CD4-positive, alpha-beta T cell treated with Interleukin-6 for 4 hours (primary cell): ENCODE measurements around the gene GRIK4.

ENCODE experiments used
- DNase-seq: peaks from one replicate; pipeline ENCODE4 v3.0.0-alpha.2; 2020; ENCODE audit warnings: mixed read lengths

GRIK4 gene

DNA sequence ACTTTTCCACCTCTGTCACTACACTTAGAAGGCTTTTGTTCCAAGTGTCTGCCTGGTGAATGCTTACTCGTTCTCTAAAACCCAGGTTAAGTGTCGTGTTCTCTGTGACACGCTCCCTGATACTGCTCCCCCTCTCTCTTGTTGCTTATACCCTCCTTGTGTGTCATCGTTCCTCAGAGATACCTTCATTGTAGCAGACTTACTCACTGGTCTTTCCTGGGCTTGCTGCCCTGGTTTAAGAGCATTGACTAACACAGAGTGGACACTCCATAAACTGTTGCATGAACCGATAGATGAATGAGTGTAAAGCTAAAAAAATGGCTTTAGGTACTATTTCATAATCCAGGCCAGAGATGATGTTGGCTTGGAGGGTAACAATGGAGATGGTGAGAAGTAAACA, 171.3 kb downstream of the GRIK4 start:
- DNase-seq: no peak

DNA sequence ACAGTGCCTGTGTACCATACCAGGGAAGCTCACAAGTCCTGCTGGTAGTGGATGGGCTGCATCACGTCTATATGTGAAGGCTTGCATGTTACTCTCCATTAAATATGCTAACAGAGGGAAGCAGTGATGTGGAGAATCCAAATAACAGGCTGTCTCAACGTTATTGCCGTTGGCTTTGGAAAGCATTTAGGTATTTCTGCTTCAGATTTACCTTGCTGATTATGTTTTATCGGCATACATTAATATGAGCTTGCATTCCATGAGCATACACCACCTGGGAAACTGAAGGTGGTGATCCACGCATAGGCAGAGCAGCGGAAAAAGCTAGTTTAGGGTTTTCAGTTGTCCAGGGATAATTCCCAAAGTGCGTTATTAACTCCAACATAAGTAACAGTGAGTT, 175.0 kb downstream of the GRIK4 start:
- no peak for DNase-seq

GRCh38 chr11:120688163-120688562, 176.6 kb downstream of the GRIK4 start:
- DNase-seq: no peak

- DNase-seq: no peak
These were observed 178.2 kb downstream of the GRIK4 start for GRCh38 chr11:120689596-120690275.

DNA sequence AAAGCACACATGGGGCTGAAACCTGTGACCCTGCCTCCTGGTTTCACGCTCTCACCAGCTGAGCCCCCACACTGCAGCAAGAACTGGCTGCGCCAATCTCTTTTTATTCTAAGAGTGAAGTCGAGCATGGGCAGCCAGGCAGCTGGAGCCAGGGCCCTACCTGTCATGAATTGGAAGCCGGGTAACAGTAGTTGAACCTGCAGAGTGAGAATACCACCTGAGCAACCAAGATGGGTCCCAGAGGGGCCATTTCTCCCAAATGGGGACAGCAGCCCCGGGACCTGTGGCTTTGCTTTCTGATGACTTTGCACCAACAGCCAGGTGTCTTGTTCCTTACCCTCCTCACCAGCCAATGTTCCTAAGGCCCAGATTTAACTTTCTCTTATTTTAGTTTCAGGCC, 178.9 kb downstream of the GRIK4 start:
- no peak for DNase-seq

GRCh38 chr11:120694726-120695125, 183.2 kb downstream of the GRIK4 start:
- DNase-seq: no peak

- DNase-seq: no peak
These were observed 183.9 kb downstream of the GRIK4 start for GRCh38 chr11:120695426-120695825.

- no peak for DNase-seq
These were observed 184.4 kb downstream of the GRIK4 start for GRCh38 chr11:120695939-120696338.

DNA sequence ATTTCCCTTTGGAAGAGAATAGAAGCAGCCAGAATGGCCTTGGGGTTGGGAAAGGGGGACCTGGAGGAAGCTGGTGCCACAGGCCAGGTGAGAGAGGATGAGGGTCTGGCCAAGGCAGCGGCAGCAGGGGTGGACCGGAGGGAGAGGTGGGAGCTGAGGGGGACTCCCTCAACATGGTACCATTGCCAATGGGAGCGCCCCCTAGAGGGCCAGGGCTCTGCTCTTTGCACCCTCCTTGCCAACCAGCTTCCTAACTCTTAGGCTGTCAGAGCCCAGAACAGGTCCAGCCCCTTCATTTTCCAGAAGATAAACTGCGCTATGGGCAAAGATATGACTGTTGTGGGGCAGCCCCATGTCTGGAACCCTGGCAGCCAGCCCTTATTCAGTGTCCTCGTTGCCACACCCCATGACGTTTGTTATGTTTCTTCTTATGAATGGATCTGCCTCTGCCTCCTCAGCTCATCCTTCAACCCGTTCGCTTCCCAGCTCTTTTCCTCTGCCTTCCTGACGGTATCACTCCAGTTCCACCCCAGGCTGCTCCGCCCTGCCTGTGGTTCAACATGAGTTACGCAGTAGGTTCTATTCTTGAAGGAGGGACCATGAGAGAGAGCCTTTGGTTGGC, 185.2 kb downstream of the GRIK4 start:
- DNase-seq: no peak

- no peak for DNase-seq
These were observed 187.4 kb downstream of the GRIK4 start for GRCh38 chr11:120698918-120699317.

DNA sequence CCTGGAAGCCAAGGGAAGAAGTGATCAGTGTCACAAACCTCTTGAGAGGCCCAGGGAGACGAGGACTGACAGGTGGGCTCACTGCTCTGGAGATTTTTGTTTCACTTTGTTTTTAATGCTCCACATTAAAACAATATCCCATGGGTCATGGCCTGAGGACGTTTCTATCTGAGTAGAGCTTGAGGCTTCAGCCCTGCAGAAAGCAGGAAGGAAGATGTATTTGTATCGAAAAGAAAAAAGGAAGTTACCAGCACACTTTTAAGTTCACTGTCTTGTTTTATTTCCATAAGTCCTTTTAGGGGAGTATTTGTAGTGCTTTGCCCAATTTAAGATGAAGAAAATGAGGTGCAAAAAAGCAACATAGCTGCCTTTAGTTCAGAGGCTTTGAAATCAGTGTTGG, 191.1 kb downstream of the GRIK4 start:
- DNase-seq: no peak

DNA sequence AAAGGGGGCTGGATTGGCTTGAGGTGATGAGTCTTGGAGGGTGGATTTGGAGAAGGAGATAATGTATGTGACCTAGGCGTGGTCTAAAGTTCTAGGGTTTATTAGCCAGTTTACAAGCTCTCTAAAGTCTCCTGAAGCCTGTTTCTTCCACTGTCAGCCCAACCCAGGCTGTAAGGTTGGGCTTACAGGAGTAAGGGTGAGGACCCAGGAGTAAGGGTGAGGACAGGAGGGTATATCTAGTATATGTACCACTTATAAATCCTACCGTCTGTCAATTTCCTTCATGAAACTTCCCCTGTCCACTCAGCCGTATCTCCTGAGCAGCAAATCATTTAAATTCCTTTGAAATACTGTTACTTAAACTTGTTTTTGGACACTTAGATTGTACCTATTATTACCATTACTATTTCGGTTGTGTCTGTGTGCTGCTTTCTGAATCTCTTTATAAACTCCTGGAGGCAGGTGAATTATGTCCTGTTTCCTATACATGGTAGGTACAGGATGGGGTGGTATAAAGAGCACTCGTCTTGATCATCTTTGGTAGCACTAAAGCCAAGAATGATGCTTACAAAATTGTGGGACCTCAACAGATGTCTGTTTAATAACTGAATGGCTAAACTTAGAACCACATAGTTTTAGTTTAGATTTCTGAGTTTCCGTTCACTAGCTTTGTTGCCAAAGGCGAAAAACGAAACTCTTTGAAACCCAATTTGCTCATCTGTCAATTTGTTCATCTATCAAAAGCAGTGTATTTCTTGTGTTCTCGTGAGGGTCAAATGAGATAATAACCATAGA, 192.0 kb downstream of the GRIK4 start:
- DNase-seq: no peak

DNA sequence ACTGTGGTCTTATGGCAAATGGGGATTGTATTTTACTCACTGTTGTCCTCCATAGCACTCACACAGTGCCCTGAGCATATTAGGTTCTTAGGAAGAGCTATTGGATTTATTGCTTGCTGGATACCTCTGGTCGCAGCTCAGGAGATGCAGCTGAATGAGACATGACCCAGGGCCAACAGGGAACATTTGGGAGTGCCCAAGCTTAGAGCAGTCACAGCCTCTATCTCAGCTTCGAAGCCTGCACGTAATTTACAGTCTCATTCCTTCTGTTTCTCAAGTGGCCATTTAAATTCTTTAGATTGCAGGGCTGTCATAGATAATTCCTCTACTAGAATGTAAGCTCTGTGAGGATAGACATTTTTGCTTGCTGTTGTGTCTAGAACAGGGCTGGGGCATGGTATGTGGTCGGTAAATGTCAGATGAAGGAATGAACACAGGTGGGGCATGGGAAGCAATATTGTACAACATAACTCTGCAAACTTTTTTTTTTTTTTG, 192.8 kb downstream of the GRIK4 start:
- no peak for DNase-seq

GRCh38 chr11:120706257-120706656, 194.7 kb downstream of the GRIK4 start:
- no peak for DNase-seq

- no peak for DNase-seq
These were observed 195.6 kb downstream of the GRIK4 start for GRCh38 chr11:120707098-120707497.

DNA sequence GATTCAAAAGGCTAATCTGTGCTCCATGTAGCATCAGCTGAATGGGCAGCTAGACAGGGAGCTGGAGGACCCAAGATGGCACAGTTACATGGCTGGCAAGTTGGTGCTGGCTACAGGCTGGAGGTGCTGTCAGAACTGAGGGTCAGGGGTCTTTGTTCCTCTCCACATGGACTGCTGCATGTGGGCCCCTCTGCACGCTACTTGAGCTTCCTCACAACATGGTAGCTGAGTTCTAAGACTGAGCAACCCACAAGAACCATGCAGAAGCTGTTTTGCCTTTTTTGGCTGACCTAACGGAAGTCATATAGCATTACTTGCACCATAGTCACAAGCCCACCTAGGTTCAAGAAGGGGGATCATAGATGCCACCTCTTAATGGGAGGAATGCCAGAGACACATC, 196.1 kb downstream of the GRIK4 start:
- DNase-seq: no peak

DNA sequence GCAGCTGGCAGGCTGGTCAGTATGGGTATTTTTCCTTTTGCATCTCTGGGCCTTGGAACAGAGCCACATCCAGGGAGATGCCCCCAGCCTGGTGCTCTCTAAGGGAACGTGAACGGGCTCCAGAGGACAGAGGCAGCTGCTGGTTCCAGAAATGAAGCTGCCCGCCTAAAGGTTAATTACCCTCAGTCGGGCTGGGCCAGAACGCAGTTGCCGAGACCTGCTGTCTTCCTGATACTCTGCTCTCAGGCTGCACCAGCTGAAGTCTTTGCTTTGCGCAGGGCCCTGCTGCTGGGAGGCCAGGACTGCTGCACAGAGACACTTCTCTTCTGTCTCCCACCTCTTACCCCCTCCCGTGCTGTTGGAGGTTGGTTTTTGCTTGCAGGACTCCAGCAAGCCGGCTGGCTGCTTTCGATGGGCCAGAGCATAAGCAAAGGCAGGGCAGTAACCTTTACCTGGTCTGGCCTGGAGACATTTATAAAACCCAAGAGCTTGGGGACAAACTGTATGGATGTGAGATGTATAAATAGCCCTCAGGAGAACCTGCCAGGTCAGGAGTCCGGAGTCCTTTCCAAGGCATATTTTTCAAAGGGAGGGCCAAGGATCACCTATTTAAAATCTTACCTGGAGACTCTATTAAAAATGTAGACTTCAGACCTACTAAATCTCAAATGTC, 197.1 kb downstream of the GRIK4 start:
- no peak for DNase-seq

GRCh38 chr11:120709808-120710207, 198.3 kb downstream of the GRIK4 start:
- no peak for DNase-seq

DNA sequence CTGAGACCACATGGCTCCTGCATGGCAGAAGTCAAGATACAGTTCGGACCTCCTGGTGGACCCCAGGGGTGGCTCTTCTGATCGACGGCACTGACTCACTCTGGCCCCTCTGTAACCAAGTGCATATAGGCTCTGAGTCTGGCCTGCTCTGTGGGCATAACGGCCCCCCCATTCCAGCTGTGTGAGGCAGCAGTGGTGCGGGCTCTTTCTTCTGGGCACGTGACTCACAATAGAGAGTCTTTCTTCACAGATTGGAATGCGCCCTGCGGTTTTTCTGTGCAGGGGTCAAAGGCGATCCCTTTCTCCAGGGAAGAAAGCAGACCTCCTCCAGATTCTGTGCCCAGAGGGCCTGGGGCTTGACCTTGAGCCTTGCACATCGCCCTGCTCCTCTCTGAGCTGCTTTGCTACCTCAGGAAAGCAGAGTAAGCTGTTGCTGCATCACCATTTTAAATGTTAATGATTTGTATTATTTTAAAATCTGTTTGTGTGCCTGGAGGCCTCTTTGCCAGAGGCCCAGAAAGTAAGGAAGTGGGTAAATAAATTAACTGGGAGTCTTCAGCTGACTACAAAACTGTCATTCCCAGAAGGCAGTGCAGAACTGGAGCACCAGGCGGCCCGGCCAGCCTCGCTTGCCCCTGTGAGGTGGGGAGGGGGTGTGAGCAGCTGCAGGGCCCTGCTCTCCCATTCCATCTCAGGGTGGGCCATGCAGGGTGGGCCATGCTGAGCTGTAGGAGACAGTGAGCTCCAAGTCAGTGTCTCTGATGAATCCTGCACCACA, 199.0 kb downstream of the GRIK4 start:
- DNase-seq: no peak

DNA sequence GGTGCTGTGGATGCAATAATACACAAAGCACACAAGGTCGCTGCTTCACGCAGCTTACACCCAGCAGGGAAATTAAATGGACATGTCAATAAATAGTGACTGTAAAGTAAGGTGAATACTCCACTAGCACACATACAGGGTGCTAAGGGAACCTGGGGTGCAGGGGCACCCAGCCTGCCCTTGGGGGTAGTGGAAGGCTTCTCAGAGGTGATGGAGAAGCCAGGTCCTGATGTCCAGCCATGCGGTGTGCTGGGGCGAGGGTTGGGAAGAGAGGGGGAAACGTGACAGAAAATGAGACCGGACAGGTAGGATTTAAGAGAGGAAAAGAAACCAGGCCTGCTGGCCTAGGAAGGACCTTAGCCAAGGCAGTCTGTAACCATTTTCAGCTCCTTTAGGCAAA, 200.5 kb downstream of the GRIK4 start:
- DNase-seq: no peak

GRCh38 chr11:120712881-120713280, 201.3 kb downstream of the GRIK4 start:
- no peak for DNase-seq

GRCh38 chr11:120713296-120713695, 201.7 kb downstream of the GRIK4 start:
- DNase-seq: no peak

- DNase-seq: no peak
These were observed 202.9 kb downstream of the GRIK4 start for GRCh38 chr11:120714438-120714837.
